Heart left ventricle (tissue), 16 donors: ENCODE measurements around the gene ACMSD. TPM values are rescaled to one million over a fixed set of nuclear protein-coding genes. Genes with fewer than 3 reads are reported as not detected.

ENCODE experiments used
- ATAC-seq, 4 donors: fragments of 200-7000 bp; cut with Tn5 transposase; one replicate each; pipeline ENCODE4 v1.9.1; 2020 to 2022; ENCODE audit warnings: moderate library complexity in 4 of 4, mild to moderate bottlenecking in 3 of 4, moderate number of reproducible peaks in 1 of 4
- DNase-seq, 5 donors: peaks; one replicate each; pipeline ENCODE4 v3.0.0-alpha.2; 2020
- H3K27ac ChIP-seq, 12 donors: fragments of 200-600 bp; sonication (generic) in 4 of 12; one replicate each; pipeline versions ENCODE4 v1.5.0 to v1.8.0; 2016 to 2022; ENCODE audit warnings: mild to moderate bottlenecking in 2 of 12
- H3K27me3 ChIP-seq, 9 donors: fragments of 200-600 bp; sonication (generic) in 2 of 9; one replicate each; pipeline versions ENCODE4 v1.5.1 to v1.8.0; 2016 to 2022; ENCODE audit warnings: mild to moderate bottlenecking in 3 of 9
- H3K36me3 ChIP-seq, 9 donors: fragments of 200-600 bp; sonication (generic) in 2 of 9; one replicate each; pipeline versions ENCODE4 v1.5.0 to v1.8.0; 2018 to 2022; ENCODE audit warnings: mild to moderate bottlenecking in 2 of 9
- H3K4me1 ChIP-seq, 12 donors: fragments of 200-600 bp; sonication (generic) in 4 of 12; one replicate each; pipeline versions ENCODE4 v1.5.0 to v1.8.0; 2016 to 2022; ENCODE audit warnings: mild to moderate bottlenecking in 3 of 12
- H3K4me3 ChIP-seq, 12 donors: fragments of 200-600 bp; sonication (generic) in 4 of 12; one replicate each; pipeline versions ENCODE4 v1.5.0 to v1.8.0; 2017 to 2022; ENCODE audit warnings: mild to moderate bottlenecking in 9 of 12, moderate library complexity in 4 of 12
- H3K9me3 ChIP-seq, 12 donors: fragments of 200-600 bp; sonication (generic) in 4 of 12; one replicate each; pipeline versions ENCODE4 v1.5.0 to v1.8.0; 2016 to 2022; ENCODE audit warnings: mild to moderate bottlenecking in 1 of 12
- CTCF ChIP-seq, 12 donors: fragments of 200-600 bp; sonication (generic) in 4 of 12; IDR thresholded peaks; one replicate each; pipeline versions ENCODE4 v1.5.0 to v1.8.0; 2018 to 2022; ENCODE audit warnings: antibody characterized with exemption in 12 of 12, mild to moderate bottlenecking in 5 of 12
- POLR2A ChIP-seq, 2 donors: fragments of 450-650 bp; IDR thresholded peaks; one replicate each; pipeline ENCODE4 v1.6.1; 2017; ENCODE audit warnings: antibody characterized with exemption in 2 of 2, mild to moderate bottlenecking in 2 of 2, moderate library complexity in 2 of 2
- WGBS, 4 donors: extraction: QIAGEN DNeasy Blood & Tissue Kit in 2 of 4; methylation state at CpG; one replicate each; pipeline versions ENCODE4 v1.1.5 to v1.1.7; 2013 to 2018; 5-methylcytosine and 5-hydroxymethylcytosine counted together
- intact Hi-C, 10 donors: fragments of 100-400 bp; cut with DNase I; formaldehyde crosslinking; loops; one replicate each; pipeline versions ENCODE4 v1.11.1 to v1.14.2; 2022
- polyA plus RNA-seq, 2 donors: library from polyadenylated mRNA; stranded (reverse); fragments of 200-250 nt; gene quantifications; one replicate each; pipeline ENCODE4 v1.2.3, GENCODE V29; 2013
- total RNA-seq, 9 donors: library from RNA; depleted of rRNA in 2 of 9; stranded (reverse); fragments of >200 nt in 2 of 9; fragmentation: NEBNext Ultra II Directional in 3 of 9; extraction: Animal tissue kit (Norgen Biotek cat#: 25700) in 3 of 9; gene quantifications; one replicate each; pipeline versions ENCODE4 v1.1.0 to v1.2.4, GENCODE V29; 2016 to 2023
- donor health status: ischemic (EF 13 %, LVEDD 7.1; RV severe dilation, severe dysfunction).
- donor health status: healthy with polysubstance abuse.
- donor health status: DM: no; HTN: yes; CAD: no.
- donor health status: DM: no; HTN: no; CAD: no.
- donor health status: ischemic (EF 25% LVEDD 6.9; RV normal size, moderate dysfunction).
- donor health status: ischemic (EF 25% LVEDD 5.7; RV mildly dilated, moderate dysfunction).
- donor health status: healthy.
- donor health status: DM: yes; HTN: yes; CAD: no.
- donor health status: ischemic (EF 35%, LVEDD 5.7; RV mildly dilated, moderate dysfunction).
- donor health status: nonischemic (EF 11% LVEDD 7.7; RV severe dilation, severe dysfunction).
- donor health status: DM: yes; HTN: yes; CAD: no.
- donor health status: PGD.
- donor health status: ischemic (EF 29% LVEDD 5.4; RV normal size, mild dysfunction).
- donor health status: nonischemic (EF 23%, LVEDD 6.1; RV moderate dilation, normal function).

Gene ACMSD
- total and polyA plus RNA-seq, 11 donors: not detected

GRCh38 chr2:134934150-134934549 lies 95.7 kb downstream of the ACMSD start:
- Histone ChIP-seq H3K27me3 (no peaks in the 10 kb centered on the region), H3K27ac (no peak overlapping the region), H3K4me1 (peaks cover 7 to 67% (median 48%) of the 10 kb centered on the region in 12 donors), H3K4me3 (no peak overlapping the region), H3K9me3 (no peaks in the 10 kb centered on the region), H3K36me3 (peaks cover 0 to 39% (median 29%) of the 10 kb centered on the region in 9 donors)
- DNase-seq (no peak), ATAC-seq (no peak)
- 59 to 61% (median 60%) methylated on average over 2 of the region's 2 CpGs for WGBS, 4 donors
- no peak for TF ChIP-seq POLR2A (IDR thresholded peaks at IDR 0.05)
- no peak for TF ChIP-seq CTCF (IDR thresholded peaks at IDR 0.05)
- intact Hi-C loops: no loop called here

GRCh38 chr2:134934641-134935040 lies 96.2 kb downstream of the ACMSD start:
- Histone ChIP-seq H3K4me3 (no peak overlapping the region), H3K36me3 (peaks cover 0 to 44% (median 34%) of the 10 kb centered on the region in 9 donors), H3K27me3 (no peaks in the 10 kb centered on the region), H3K27ac (no peak overlapping the region), H3K9me3 (no peaks in the 10 kb centered on the region), H3K4me1 (peaks cover 7 to 67% (median 48%) of the 10 kb centered on the region in 12 donors)
- TF ChIP-seq POLR2A (IDR thresholded peaks at IDR 0.05) (no peak), CTCF (IDR thresholded peaks at IDR 0.05) (no peak)
- 11 to 33% (median 17%) methylated on average over 1 of the region's 1 CpG for WGBS, 4 donors
- intact Hi-C loops: no loop called here
- ATAC-seq (no peak), DNase-seq (no peak)

- Histone ChIP-seq H3K9me3 (no peaks in the 10 kb centered on the region), H3K4me1 (peaks cover 7 to 56% (median 42%) of the 10 kb centered on the region in 12 donors), H3K27ac (no peak overlapping the region), H3K36me3 (peaks cover 0 to 64% (median 53%) of the 10 kb centered on the region in 9 donors), H3K4me3 (no peak overlapping the region), H3K27me3 (no peaks in the 10 kb centered on the region)
- TF ChIP-seq POLR2A (IDR thresholded peaks at IDR 0.05) (no peak), CTCF (IDR thresholded peaks at IDR 0.05) (no peak)
- 66 to 76% (median 70%) methylated on average over 4 of the region's 4 CpGs for WGBS, 4 donors
- ATAC-seq: no peak
- DNase-seq: no peak
- intact Hi-C loops: no loop called here
Measured at GRCh38 chr2:134936691-134937090, 98.3 kb downstream of the ACMSD start.

- no peak for DNase-seq
- Histone ChIP-seq H3K4me3 (no peak overlapping the region), H3K4me1 (peaks cover 0 to 20% (median 0%) of the 10 kb centered on the region in 12 donors), H3K27ac (no peak overlapping the region), H3K9me3 (no peaks in the 10 kb centered on the region), H3K27me3 (no peaks in the 10 kb centered on the region), H3K36me3 (peaks cover 0 to 89% (median 77%) of the 10 kb centered on the region in 9 donors)
- 79 to 85% (median 83%) methylated on average over 2 of the region's 2 CpGs for WGBS, 4 donors
- no peak for ATAC-seq
- intact Hi-C loops: no loop called here
- TF ChIP-seq POLR2A (IDR thresholded peaks at IDR 0.05) (no peak), CTCF (IDR thresholded peaks at IDR 0.05) (no peak)
Measured at GRCh38 chr2:134943540-134943939, 105.1 kb downstream of the ACMSD start.
